ENCODE results near the gene DLX1. TPM values are rescaled to one million over a fixed set of nuclear protein-coding genes. Genes with fewer than 3 reads are reported as not detected.

Gene DLX1
- total and polyA plus RNA-seq, 9 of the 15 experiments (the other 6 are each of a cell fraction or from before 2014, with no cell fraction given) = 1.9 to 26.2 (median 9.6) TPM

DNA sequence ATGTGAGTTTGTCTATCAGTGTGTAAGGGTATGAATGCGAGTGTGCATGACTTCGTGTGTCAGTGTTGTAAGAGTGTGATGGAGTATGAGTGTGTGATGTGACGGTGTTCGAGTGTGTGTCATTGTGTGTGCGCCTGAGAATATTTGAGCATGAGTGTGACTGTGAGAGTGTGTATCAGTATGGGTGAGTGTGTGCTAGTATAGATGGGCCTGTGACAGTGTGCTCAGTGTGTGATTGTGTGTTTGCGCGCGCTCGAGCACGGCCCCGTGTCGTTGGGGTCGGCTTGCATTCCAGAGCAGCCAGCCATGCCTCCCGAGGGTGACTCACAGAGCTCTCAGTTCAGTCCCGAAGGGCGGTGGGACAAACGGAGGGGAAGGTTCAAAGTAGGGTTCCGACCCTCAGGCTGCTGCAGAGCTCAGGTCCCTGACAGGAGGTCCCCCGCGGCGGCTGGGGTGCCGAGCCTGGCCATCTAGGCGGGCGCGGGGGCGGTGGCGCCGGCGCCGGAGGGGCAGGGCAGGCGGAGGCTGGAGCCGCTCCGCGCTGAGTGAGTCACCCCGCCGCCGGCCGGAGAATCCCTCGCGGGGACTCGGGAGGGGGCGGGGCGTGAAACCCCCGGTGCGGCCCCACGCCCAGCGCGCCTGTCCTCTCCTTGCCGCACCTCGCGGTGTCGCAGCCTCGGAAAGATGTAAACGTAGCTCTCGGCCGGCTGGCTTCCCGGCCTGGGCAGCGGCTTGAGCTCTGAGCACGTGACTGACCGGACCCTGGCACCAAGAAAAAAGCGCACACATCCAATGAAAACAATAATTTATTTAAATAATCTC is 13.6 kb downstream of the DLX1 start (continued):
- TF ChIP-seq KLF16 (IDR thresholded peaks at IDR 0.05) (no peak), TCF7 (IDR thresholded peaks at IDR 0.05; ENCODE audit: borderline replicate concordance) (peak; percentile 84; the same call in 1 of the 2 replicates), TAL1 (IDR thresholded peaks at IDR 0.05) (no peak), ELF4 (CRISPR knock-in tag; IDR thresholded peaks at IDR 0.05) (peak; percentile 89), HDAC1 (IDR thresholded peaks at IDR 0.05) (peak in 1 of 2 experiments; percentile 79; a peak in 2 of 4 replicates), HDAC2 (IDR thresholded peaks at IDR 0.05) (peak; percentile 24; the same call in 1 of the 2 replicates), ZNF766 (CRISPR knock-in tag; conservative IDR thresholded peaks at IDR 0.05) (no peak), ZFP30 (CRISPR knock-in tag; IDR thresholded peaks at IDR 0.05; ENCODE audit: borderline replicate concordance) (no peak), HNRNPL (IDR thresholded peaks at IDR 0.05; ENCODE audit: low read depth, low read length) (peak; percentile 74; the same call in 1 of the 2 replicates), TEAD1 (CRISPR knock-in tag; IDR thresholded peaks at IDR 0.05) (peak; percentile 18 to 94; a peak in 2 of 4 replicates), NONO (IDR thresholded peaks at IDR 0.05; ENCODE audit: low read depth in 2 of 2, low read length in 1 of 2) (peak in 1 of 2 experiments; percentile 94; a peak in 2 of 4 replicates), CBX1 (IDR thresholded peaks at IDR 0.05; ENCODE audit: low read depth) (peak; percentile 2; the same call in 1 of the 2 replicates), ZFX (CRISPR knock-in tag; IDR thresholded peaks at IDR 0.05) (peak; percentile 54), MECOM (CRISPR knock-in tag; IDR thresholded peaks at IDR 0.05) (0 out of 2 replicates have a peak, but pooled peaks have one; percentile 34), SMARCC2 (IDR thresholded peaks at IDR 0.05; ENCODE audit: low read depth) (no peak), ZNF212 (CRISPR knock-in tag; IDR thresholded peaks at IDR 0.05) (no peak), ZBTB34 (CRISPR knock-in tag; IDR thresholded peaks at IDR 0.05) (no peak), TBP (optimal IDR thresholded peaks at IDR 0.05; ENCODE audit: low read depth, low read length) (peak; percentile 50)
- TF ChIP-seq, protein P1, sequence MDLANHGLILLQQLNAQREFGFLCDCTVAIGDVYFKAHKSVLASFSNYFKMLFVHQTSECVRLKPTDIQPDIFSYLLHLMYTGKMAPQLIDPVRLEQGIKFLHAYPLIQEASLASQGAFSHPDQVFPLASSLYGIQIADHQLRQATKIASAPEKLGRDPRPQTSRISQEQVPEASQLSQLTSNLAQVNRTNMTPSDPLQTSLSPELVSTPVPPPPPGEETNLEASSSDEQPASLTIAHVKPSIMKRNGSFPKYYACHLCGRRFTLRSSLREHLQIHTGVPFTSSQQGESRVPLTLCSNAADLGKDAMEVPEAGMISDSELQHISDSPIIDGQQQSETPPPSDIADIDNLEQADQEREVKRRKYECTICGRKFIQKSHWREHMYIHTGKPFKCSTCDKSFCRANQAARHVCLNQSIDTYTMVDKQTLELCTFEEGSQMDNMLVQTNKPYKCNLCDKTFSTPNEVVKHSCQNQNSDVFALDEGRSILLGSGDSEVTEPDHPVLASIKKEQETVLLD (IDR thresholded peaks at IDR 0.05) = peak; percentile 76
- TF ChIP-seq, protein P2, sequence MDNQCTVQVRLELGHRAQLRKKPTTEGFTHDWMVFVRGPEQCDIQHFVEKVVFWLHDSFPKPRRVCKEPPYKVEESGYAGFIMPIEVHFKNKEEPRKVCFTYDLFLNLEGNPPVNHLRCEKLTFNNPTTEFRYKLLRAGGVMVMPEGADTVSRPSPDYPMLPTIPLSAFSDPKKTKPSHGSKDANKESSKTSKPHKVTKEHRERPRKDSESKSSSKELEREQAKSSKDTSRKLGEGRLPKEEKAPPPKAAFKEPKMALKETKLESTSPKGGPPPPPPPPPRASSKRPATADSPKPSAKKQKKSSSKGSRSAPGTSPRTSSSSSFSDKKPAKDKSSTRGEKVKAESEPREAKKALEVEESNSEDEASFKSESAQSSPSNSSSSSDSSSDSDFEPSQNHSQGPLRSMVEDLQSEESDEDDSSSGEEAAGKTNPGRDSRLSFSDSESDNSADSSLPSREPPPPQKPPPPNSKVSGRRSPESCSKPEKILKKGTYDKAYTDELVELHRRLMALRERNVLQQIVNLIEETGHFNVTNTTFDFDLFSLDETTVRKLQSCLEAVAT (IDR thresholded peaks at IDR 0.05) = peak; percentile 88
- TF ChIP-seq, protein P3, sequence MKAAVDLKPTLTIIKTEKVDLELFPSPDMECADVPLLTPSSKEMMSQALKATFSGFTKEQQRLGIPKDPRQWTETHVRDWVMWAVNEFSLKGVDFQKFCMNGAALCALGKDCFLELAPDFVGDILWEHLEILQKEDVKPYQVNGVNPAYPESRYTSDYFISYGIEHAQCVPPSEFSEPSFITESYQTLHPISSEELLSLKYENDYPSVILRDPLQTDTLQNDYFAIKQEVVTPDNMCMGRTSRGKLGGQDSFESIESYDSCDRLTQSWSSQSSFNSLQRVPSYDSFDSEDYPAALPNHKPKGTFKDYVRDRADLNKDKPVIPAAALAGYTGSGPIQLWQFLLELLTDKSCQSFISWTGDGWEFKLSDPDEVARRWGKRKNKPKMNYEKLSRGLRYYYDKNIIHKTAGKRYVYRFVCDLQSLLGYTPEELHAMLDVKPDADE (conservative IDR thresholded peaks at IDR 0.05; ENCODE audit: control insufficient read depth, low read depth, low read length) = peak; percentile 70

All from K562 (cell line).